ENCODE results near the gene ELMOD2.
A peak's percentile ranks its signal among the peaks of the same experiment; 100 is the strongest.
"Not testable (repeated sequence)": the region's sequence is repeated elsewhere in the genome, so short reads cannot be mapped to it uniquely, and the experiment has no call there.

ELMOD2 gene

GRCh38 chr4:140523857-140524742 is at the start of gene ELMOD2:
Gene ELMOD2 (plus strand): TSS chr4:140524168. CDS start chr4:140525429, 1,261 bp downstream.
- DNase-seq (ENCODE audit: low read depth), result peak; percentile 95

- DNase-seq (ENCODE audit: low read depth), result no peak
These were observed 40.5 kb upstream of the ELMOD2 start for GRCh38 chr4:140483445-140483844.

GRCh38 chr4:140485939-140486338 is 38.0 kb upstream of the ELMOD2 start:
- no peak for DNase-seq (ENCODE audit: low read depth)

- DNase-seq (ENCODE audit: low read depth), result no peak
These were observed 26.6 kb upstream of the ELMOD2 start for GRCh38 chr4:140497405-140497746.

- DNase-seq (ENCODE audit: low read depth), result no peak
These were observed 26.0 kb upstream of the ELMOD2 start, which contains the start of gene MGAT4D for GRCh38 chr4:140497747-140498636. Gene MGAT4D (minus strand): TSS chr4:140498293. CDS start chr4:140498222, 71 bp downstream.

- DNase-seq (ENCODE audit: low read depth), result no peak
These were observed 24.6 kb upstream of the ELMOD2 start for GRCh38 chr4:140499391-140499790.

GRCh38 chr4:140504261-140504660 is 19.7 kb upstream of the ELMOD2 start:
- DNase-seq (ENCODE audit: low read depth), result no peak

- DNase-seq (ENCODE audit: low read depth), result not testable (repeated sequence)
These were observed 10.2 kb upstream of the ELMOD2 start for GRCh38 chr4:140513765-140514164.

- DNase-seq (ENCODE audit: low read depth), result no peak
These were observed 8.5 kb upstream of the ELMOD2 start for GRCh38 chr4:140515423-140515822.

GRCh38 chr4:140523370-140523856 is 555 bp upstream of the ELMOD2 start:
- DNase-seq (ENCODE audit: low read depth), result no peak

- DNase-seq (ENCODE audit: low read depth), result no peak
These were observed 5.5 kb downstream of the ELMOD2 start for GRCh38 chr4:140529434-140529833.

GRCh38 chr4:140533951-140534480 is 10.0 kb downstream of the ELMOD2 start:
- DNase-seq (ENCODE audit: low read depth), result no peak

GRCh38 chr4:140556372-140557085 is 32.6 kb downstream of the ELMOD2 start:
- DNase-seq (ENCODE audit: low read depth), result peak; percentile 0

- no peak for DNase-seq (ENCODE audit: low read depth)
These were observed 34.0 kb downstream of the ELMOD2 start for GRCh38 chr4:140557831-140558435.

GRCh38 chr4:140559696-140560095 is 35.7 kb downstream of the ELMOD2 start:
- DNase-seq (ENCODE audit: low read depth), result no peak

- DNase-seq (ENCODE audit: low read depth), result no peak
These were observed 44.7 kb downstream of the ELMOD2 start, which contains the start of gene UCP1 for GRCh38 chr4:140568507-140569306. Gene UCP1 (minus strand): TSS chr4:140568961. CDS start chr4:140568729, 232 bp downstream.

GRCh38 chr4:140569307-140569638 is 45.3 kb downstream of the ELMOD2 start:
- DNase-seq (ENCODE audit: low read depth), result no peak

GRCh38 chr4:140571620-140572019 is 47.7 kb downstream of the ELMOD2 start:
- no peak for DNase-seq (ENCODE audit: low read depth)

GRCh38 chr4:140575489-140575888 is 51.5 kb downstream of the ELMOD2 start:
- DNase-seq (ENCODE audit: low read depth), result no peak

- no peak for DNase-seq (ENCODE audit: low read depth)
These were observed 55.3 kb downstream of the ELMOD2 start for GRCh38 chr4:140579278-140579677.

Data from T-helper 22 cell (primary cell).